GM04504 (cell line): ENCODE results near the gene KCNG3.
"Not testable (repeated sequence)": the region's sequence is repeated elsewhere in the genome, so short reads cannot be mapped to it uniquely, and the experiment has no call there.

ENCODE experiments used
- DNase-seq: peaks from one replicate; pipeline ENCODE4 v3.0.0-alpha.2; 2012; ENCODE audit warnings: low read depth

The KCNG3 gene

GRCh38 chr2:42429352-42429751, 64.4 kb downstream of the KCNG3 start:
- no peak for DNase-seq

- DNase-seq: no peak
These were observed 68.1 kb downstream of the KCNG3 start for GRCh38 chr2:42425697-42426096.

GRCh38 chr2:42424033-42424432, 69.7 kb downstream of the KCNG3 start:
- DNase-seq: no peak

- no peak for DNase-seq
These were observed 72.1 kb downstream of the KCNG3 start for GRCh38 chr2:42421601-42422239.

- no peak for DNase-seq
These were observed 72.7 kb downstream of the KCNG3 start for GRCh38 chr2:42421157-42421485.

- DNase-seq: no peak
These were observed 79.1 kb downstream of the KCNG3 start for GRCh38 chr2:42414648-42415047.

- no peak for DNase-seq
These were observed 79.6 kb downstream of the KCNG3 start for GRCh38 chr2:42414158-42414557.

- no peak for DNase-seq
These were observed 82.9 kb downstream of the KCNG3 start for GRCh38 chr2:42410742-42411514.

- DNase-seq: no peak
These were observed 85.8 kb downstream of the KCNG3 start for GRCh38 chr2:42408009-42408408.

- DNase-seq: no peak
These were observed 86.3 kb downstream of the KCNG3 start for GRCh38 chr2:42407476-42407875.

- no peak for DNase-seq
These were observed 89.1 kb downstream of the KCNG3 start for GRCh38 chr2:42404676-42405075.

GRCh38 chr2:42401773-42402172, 92.0 kb downstream of the KCNG3 start:
- no peak for DNase-seq

- not testable (repeated sequence) for DNase-seq
These were observed 95.7 kb downstream of the KCNG3 start for GRCh38 chr2:42398052-42398451.

GRCh38 chr2:42393320-42393719, 100.5 kb downstream of the KCNG3 start:
- not testable (repeated sequence) for DNase-seq

GRCh38 chr2:42392191-42392590, 101.6 kb downstream of the KCNG3 start:
- DNase-seq: no peak
